ENCODE data around the gene PPP1R11.

DNA sequence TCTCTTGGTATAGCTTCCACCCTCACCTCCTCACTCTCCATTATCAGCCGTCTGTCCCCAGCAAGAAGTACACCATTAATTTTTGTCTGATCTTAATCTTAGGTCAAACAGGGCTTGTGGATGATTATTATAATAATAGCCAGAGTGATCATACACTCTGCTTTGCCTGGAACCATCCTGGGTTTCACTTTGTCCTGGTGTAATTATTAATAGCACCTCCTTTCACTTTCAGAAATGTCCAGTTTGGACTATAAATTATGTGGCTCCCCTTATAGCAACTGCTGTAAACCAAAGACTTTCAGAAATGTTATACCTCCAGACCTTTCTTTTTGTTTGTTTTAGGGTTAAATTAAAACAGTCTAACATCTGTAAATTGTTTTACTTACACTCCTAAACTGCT is 46.8 kb downstream of the PPP1R11 start:
- TF ChIP-seq, protein P1, sequence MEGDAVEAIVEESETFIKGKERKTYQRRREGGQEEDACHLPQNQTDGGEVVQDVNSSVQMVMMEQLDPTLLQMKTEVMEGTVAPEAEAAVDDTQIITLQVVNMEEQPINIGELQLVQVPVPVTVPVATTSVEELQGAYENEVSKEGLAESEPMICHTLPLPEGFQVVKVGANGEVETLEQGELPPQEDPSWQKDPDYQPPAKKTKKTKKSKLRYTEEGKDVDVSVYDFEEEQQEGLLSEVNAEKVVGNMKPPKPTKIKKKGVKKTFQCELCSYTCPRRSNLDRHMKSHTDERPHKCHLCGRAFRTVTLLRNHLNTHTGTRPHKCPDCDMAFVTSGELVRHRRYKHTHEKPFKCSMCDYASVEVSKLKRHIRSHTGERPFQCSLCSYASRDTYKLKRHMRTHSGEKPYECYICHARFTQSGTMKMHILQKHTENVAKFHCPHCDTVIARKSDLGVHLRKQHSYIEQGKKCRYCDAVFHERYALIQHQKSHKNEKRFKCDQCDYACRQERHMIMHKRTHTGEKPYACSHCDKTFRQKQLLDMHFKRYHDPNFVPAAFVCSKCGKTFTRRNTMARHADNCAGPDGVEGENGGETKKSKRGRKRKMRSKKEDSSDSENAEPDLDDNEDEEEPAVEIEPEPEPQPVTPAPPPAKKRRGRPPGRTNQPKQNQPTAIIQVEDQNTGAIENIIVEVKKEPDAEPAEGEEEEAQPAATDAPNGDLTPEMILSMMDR (conservative IDR thresholded peaks at IDR 0.05; ENCODE audit: low read depth, low read length): no peak
- TF ChIP-seq POLR2A (IDR thresholded peaks at IDR 0.05; ENCODE audit: low read depth, low read length) (no peak), MXI1 (IDR thresholded peaks at IDR 0.05; ENCODE audit: borderline replicate concordance, low read depth, low read length) (no peak), MAFK (IDR thresholded peaks at IDR 0.05; ENCODE audit: low read depth, low read length) (no peak), BHLHE40 (IDR thresholded peaks at IDR 0.05; ENCODE audit: low read depth, low read length) (no peak), SMC3 (IDR thresholded peaks at IDR 0.05; ENCODE audit: low read depth, low read length) (no peak), RCOR1 (IDR thresholded peaks at IDR 0.05; ENCODE audit: insufficient replicate concordance, low read length) (no peak), MAZ (IDR thresholded peaks at IDR 0.05; ENCODE audit: borderline replicate concordance, low read depth, low read length) (no peak)

All from IMR-90 (cell line).